Esophagus muscularis mucosa (tissue), 4 donors: Measurements from ENCODE around the gene MRPS11. TPM values are rescaled to one million over a fixed set of nuclear protein-coding genes. Genes with fewer than 3 reads are reported as not detected.

Experiments used
- DNase-seq: peaks from one replicate; pipeline ENCODE4 v3.0.0-alpha.2; 2017; ENCODE audit errors: extremely low spot score
- H3K27ac ChIP-seq, 4 donors: fragments of 200-600 bp; sonication (generic); replicated peaks in 1 of 4; 1 replicate in 3 of 4; 2 replicates in 1 of 4; pipeline ENCODE4 v1.5.1; 2016 to 2019; ENCODE audit warnings: mild to moderate bottlenecking in 1 of 4
- H3K27me3 ChIP-seq, 4 donors: fragments of 200-600 bp; sonication (generic); one replicate each; pipeline versions ENCODE4 v1.5.1 to v1.6.0; 2016 to 2019
- H3K36me3 ChIP-seq, 4 donors: fragments of 200-600 bp; sonication (generic); one replicate each; pipeline ENCODE4 v1.5.1; 2016 to 2019
- H3K4me1 ChIP-seq, 4 donors: fragments of 200-600 bp; sonication (generic); one replicate each; pipeline ENCODE4 v1.5.1; 2016 to 2019
- H3K4me3 ChIP-seq, 4 donors: fragments of 200-600 bp; sonication (generic); 1 replicate in 2 of 4; 2 replicates in 2 of 4; pipeline ENCODE4 v1.5.1; 2016 to 2019; ENCODE audit warnings: mild to moderate bottlenecking in 4 of 4, moderate library complexity in 1 of 4
- H3K9me3 ChIP-seq, 4 donors: fragments of 200-600 bp; sonication (generic); 1 replicate in 3 of 4; 2 replicates in 1 of 4; pipeline ENCODE4 v1.5.1; 2016 to 2019
- EP300 ChIP-seq: sonication (generic); formaldehyde crosslinking; IDR thresholded peaks from one replicate; pipeline ENCODE4 v1.6.1; 2017; ENCODE audit warnings: antibody characterized with exemption
- POLR2A ChIP-seq: fragments of 450-650 bp; IDR thresholded peaks from one replicate; pipeline ENCODE4 v1.6.1; 2017; ENCODE audit warnings: antibody characterized with exemption, moderate library complexity, mild to moderate bottlenecking, low read depth
- POLR2AphosphoS5 ChIP-seq, 2 donors: sonication (generic); formaldehyde crosslinking; IDR thresholded peaks; one replicate each; pipeline ENCODE4 v1.6.1; 2017; ENCODE audit warnings: antibody characterized with exemption in 2 of 2
- WGBS: methylation state at CpG from one replicate; pipeline ENCODE4 v1.1.5; 2018; 5-methylcytosine and 5-hydroxymethylcytosine counted together
- intact Hi-C: fragments of 100-400 bp; cut with DNase I; formaldehyde crosslinking; loops from one replicate; pipeline ENCODE4 v1.15.1; 2023
- total RNA-seq, 4 donors: library from RNA; depleted of rRNA; stranded (reverse); fragments of >200 nt; gene quantifications; one replicate each; pipeline versions ENCODE4 v1.1.0 to v1.2.1, GENCODE V29; 2016
- TF ChIP-seq, protein P1 (sequence below), 3 experiments: fragments of 200-600 bp in 2 of 3; fragments of 450-650 bp in 1 of 3; sonication (generic) in 2 of 3; IDR thresholded peaks; one replicate each; pipeline ENCODE4 v1.5.1; 2017 to 2019; ENCODE audit warnings: antibody characterized with exemption in 3 of 3, mild to moderate bottlenecking in 2 of 3, moderate library complexity in 1 of 3

The MRPS11 gene
- 10 to 100 TPM; 25.7 to 44.9 (median 34.2) TPM for total RNA-seq

DNA sequence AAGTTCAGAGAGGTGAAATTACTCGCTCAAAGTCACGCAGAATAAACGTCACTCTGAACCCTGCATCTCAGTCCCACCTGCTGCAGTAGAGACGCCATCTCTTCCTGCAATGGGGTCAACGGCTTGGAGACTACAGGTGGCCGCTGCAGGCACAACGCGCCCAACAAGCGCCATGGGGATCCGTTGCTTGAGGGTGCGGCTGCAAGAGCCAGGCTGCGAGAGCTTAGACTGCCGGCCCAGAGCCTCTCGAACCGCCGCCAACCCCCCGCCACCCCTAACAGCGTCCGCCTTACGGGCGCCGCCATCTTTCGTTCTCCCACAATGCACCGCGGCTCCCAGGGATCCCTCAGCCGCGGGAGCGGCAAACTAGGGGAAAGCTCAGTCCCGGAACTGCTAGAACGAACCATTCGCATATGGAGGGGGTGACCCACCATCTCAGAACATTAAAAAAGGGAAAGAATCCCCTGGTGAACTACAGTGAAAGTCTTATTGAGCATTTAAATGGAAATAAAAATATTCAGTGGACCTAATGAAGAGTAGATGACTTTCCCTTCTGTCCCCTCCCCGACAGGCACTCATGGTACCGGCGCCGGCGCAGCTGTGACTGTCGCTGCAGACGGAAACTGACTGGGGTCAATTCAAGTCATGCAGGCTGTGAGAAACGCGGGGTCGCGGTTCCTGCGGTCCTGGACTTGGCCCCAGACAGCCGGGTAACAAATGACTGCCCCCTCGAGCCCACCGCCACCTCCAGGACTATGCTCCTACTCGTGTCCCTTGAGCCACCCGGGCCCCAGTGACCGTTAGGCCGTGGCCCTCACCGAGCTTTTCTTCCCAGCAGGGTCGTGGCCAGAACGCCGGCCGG lies at the start of gene MRPS11, which contains the start of gene MRPL46:
TSS of gene MRPS11 (plus strand) at position 636 of the 862 bp plus-strand sequence. CDS start at position 646, 10 bp downstream.
TSS of gene MRPL46 (minus strand) at position 316 of the 862 bp plus-strand sequence. CDS start at position 305, 11 bp downstream.
- peak within 1 kb of the TSS; percentile 76 to 88 (median 84) for H3K4me3 ChIP-seq
- peaks cover 28 to 35% (median 34%) of the 10 kb centered on the region in 4 donors for H3K4me1 ChIP-seq
- peak; percentile 96 for DNase-seq
- H3K36me3 ChIP-seq: peaks cover 22 to 54% (median 32%) of the 10 kb centered on the region in 4 donors
- under 1% methylated on average over 37 of the region's 55 CpGs for WGBS
- peak within 1 kb of the TSS; percentile 81 to 88 (median 86) for H3K27ac ChIP-seq
- TF ChIP-seq POLR2A (no peak), POLR2AphosphoS5 (IDR thresholded peaks at IDR 0.05) (peak; percentile 75 to 88)
- no peaks in the 10 kb centered on the region for H3K9me3 ChIP-seq
- intact Hi-C loops: loop anchor here (5.0 kb wide), 1 partner anchor 155 kb away; the partner anchor contains the start of gene AEN
- no peaks in the 10 kb centered on the region for H3K27me3 ChIP-seq

DNA sequence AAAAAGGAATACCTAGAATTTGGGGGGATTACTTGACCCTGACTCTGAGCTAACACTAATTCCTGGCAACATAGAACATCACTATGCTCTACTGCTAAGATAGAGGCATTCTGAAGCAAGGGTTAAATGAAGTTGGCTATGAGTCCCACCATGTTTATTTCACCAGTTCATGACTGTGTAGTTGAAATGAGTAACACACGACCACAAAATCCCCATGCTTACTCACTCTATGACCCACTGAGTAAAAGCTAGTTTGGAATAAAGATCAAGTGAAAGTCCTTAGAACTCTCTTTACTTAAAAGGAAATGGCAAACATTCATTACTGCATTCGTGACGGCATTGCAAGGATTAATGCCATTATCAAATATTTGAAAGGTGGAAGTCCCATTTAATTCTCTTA lies 47.7 kb upstream of the MRPS11 start:
- whole genome bisulfite sequencing: 55% methylated on average over 3 of the region's 3 CpGs
- no peak for DNase-seq

DNA sequence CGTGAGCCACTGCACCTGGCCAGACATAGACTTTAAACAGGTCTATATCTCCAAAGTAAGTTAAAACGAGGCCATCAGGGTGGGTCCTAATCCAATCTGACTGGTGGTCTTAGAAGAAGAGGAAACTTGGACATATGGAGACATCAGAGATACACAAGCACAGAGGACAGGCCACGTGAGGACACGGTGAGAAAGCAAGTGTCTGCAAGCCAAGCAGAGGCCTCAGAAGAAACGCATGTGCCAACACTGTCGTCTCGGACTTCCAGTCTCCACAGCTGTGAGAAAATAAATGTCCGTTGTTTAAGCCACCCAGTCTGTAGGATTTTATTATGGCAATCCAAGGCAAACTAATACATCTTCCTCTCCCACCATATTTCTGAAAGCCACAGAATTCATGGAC lies 44.2 kb upstream of the MRPS11 start:
- 94% methylated on average over 8 of the region's 8 CpGs for WGBS
- intact Hi-C loops: no loop called here
- Histone ChIP-seq H3K9me3 (no peaks in the 10 kb centered on the region), H3K27ac (no peak overlapping the region), H3K4me1 (no peaks in the 10 kb centered on the region), H3K4me3 (no peak overlapping the region), H3K27me3 (peaks cover 0 to 21% (median 0%) of the 10 kb centered on the region in 4 donors), H3K36me3 (no peaks in the 10 kb centered on the region)
- TF ChIP-seq, protein P1, sequence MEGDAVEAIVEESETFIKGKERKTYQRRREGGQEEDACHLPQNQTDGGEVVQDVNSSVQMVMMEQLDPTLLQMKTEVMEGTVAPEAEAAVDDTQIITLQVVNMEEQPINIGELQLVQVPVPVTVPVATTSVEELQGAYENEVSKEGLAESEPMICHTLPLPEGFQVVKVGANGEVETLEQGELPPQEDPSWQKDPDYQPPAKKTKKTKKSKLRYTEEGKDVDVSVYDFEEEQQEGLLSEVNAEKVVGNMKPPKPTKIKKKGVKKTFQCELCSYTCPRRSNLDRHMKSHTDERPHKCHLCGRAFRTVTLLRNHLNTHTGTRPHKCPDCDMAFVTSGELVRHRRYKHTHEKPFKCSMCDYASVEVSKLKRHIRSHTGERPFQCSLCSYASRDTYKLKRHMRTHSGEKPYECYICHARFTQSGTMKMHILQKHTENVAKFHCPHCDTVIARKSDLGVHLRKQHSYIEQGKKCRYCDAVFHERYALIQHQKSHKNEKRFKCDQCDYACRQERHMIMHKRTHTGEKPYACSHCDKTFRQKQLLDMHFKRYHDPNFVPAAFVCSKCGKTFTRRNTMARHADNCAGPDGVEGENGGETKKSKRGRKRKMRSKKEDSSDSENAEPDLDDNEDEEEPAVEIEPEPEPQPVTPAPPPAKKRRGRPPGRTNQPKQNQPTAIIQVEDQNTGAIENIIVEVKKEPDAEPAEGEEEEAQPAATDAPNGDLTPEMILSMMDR (IDR thresholded peaks at IDR 0.05): no peak
- TF ChIP-seq POLR2A (no peak), EP300 (no peak), POLR2AphosphoS5 (IDR thresholded peaks at IDR 0.05) (no peak)
- peak; percentile 90 for DNase-seq

More for the DNA sequence above, 47.7 kb upstream of the MRPS11 start:
- Histone ChIP-seq H3K27me3 (peaks cover 0 to 28% (median 0%) of the 10 kb centered on the region in 4 donors), H3K27ac (no peak overlapping the region), H3K4me1 (no peaks in the 10 kb centered on the region), H3K4me3 (no peak overlapping the region), H3K9me3 (no peaks in the 10 kb centered on the region), H3K36me3 (no peaks in the 10 kb centered on the region)
- intact Hi-C loops: no loop called here
- TF ChIP-seq POLR2AphosphoS5 (IDR thresholded peaks at IDR 0.05): no peak
- TF ChIP-seq EP300: no peak
- TF ChIP-seq, protein P1 (IDR thresholded peaks at IDR 0.05): no peak
- no peak for TF ChIP-seq POLR2A

GRCh38 chr15:88426304-88426703 lies 41.2 kb upstream of the MRPS11 start:
- H3K4me3 ChIP-seq: no peak overlapping the region
- intact Hi-C loops: no loop called here
- TF ChIP-seq POLR2AphosphoS5 (IDR thresholded peaks at IDR 0.05) (no peak), POLR2A (no peak), EP300 (no peak)
- H3K36me3 ChIP-seq: no peaks in the 10 kb centered on the region
- WGBS: 78% methylated on average over 2 of the region's 2 CpGs
- H3K27ac ChIP-seq: no peak overlapping the region
- peak; percentile 79 for DNase-seq
- H3K27me3 ChIP-seq: peaks cover 0 to 32% (median 0%) of the 10 kb centered on the region in 4 donors
- H3K4me1 ChIP-seq: no peaks in the 10 kb centered on the region
- no peaks in the 10 kb centered on the region for H3K9me3 ChIP-seq

DNA sequence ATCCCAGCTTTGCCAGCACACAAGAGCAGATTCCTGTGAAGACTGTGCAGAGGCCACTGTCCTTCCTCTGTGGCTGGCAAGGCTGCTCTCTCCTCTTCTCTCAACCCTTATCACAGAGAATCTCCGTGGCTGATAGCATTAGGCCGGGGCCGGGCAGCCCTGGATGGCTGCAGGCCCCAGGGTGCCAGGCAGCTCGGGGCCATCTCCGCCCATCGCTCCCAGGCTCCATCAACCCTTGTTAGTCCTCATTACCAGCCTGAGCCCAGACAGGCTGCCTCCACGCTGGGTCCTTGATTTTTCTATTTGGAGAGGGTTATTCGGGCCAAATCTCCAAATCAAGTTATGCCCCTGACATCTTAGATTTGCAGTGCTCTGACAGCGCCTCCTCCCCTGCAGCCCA lies 39.5 kb upstream of the MRPS11 start:
- DNase-seq: peak; percentile 64
- no peak for TF ChIP-seq POLR2AphosphoS5 (IDR thresholded peaks at IDR 0.05)
- TF ChIP-seq EP300: no peak
- TF ChIP-seq, protein P1 (IDR thresholded peaks at IDR 0.05): no peak
- no peak for TF ChIP-seq POLR2A
- no peak overlapping the region for H3K27ac ChIP-seq
- H3K27me3 ChIP-seq: peaks cover 0 to 45% (median 0%) of the 10 kb centered on the region in 4 donors
- no peaks in the 10 kb centered on the region for H3K4me1 ChIP-seq
- no peak overlapping the region for H3K4me3 ChIP-seq
- 68% methylated on average over 9 of the region's 9 CpGs for WGBS
- H3K36me3 ChIP-seq: no peaks in the 10 kb centered on the region
- intact Hi-C loops: no loop called here
- no peaks in the 10 kb centered on the region for H3K9me3 ChIP-seq
